ENCODE results near the gene RBMXL3. TPM values are rescaled to one million over a fixed set of nuclear protein-coding genes. Genes with fewer than 3 reads are reported as not detected.

Gene RBMXL3
- total and polyA plus RNA-seq, 10 of the 15 experiments (the other 5 are each of a cell fraction or from before 2014, with no cell fraction given): not detected

- ATAC-seq: no peak
- CTCF ChIA-PET: no interaction called here
Measured at GRCh38 chrX:115192244-115192700, 3.1 kb downstream of the RBMXL3 start.

More at GRCh38 chrX:115192244-115192700, 3.1 kb downstream of the RBMXL3 start:
- H2AFZ ChIP-seq (ENCODE audit: control insufficient read depth, low read depth, low read length): no peak overlapping the region
- SMC1A ChIA-PET (ENCODE audit: uncharacterized antibody, unreplicated experiment): no interaction called here
- POLR2A ChIA-PET: no interaction called here
- H3K36me3 ChIP-seq (ENCODE audit: control insufficient read depth in 2 of 2, insufficient read depth in 2 of 2, low read length in 1 of 2): no peaks in the 10 kb centered on the region
- TF ChIP-seq, protein P1, sequence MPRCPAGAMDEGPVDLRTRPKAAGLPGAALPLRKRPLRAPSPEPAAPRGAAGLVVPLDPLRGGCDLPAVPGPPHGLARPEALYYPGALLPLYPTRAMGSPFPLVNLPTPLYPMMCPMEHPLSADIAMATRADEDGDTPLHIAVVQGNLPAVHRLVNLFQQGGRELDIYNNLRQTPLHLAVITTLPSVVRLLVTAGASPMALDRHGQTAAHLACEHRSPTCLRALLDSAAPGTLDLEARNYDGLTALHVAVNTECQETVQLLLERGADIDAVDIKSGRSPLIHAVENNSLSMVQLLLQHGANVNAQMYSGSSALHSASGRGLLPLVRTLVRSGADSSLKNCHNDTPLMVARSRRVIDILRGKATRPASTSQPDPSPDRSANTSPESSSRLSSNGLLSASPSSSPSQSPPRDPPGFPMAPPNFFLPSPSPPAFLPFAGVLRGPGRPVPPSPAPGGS (IDR thresholded peaks at IDR 0.05; ENCODE audit: borderline replicate concordance, insufficient read depth, low read depth, low read length, poor library complexity, severe bottlenecking): no peak
- TF ChIP-seq EED (IDR thresholded peaks at IDR 0.05; ENCODE audit: low read depth) (no peak), YBX1 (IDR thresholded peaks at IDR 0.05) (no peak), SIN3A (IDR thresholded peaks at IDR 0.05; ENCODE audit: low read depth, low read length) (no peak), POLR2AphosphoS5 (IDR thresholded peaks at IDR 0.05; ENCODE audit: low read length) (no peak), ZZZ3 (IDR thresholded peaks at IDR 0.05; ENCODE audit: control insufficient read depth, insufficient read length, low read depth) (no peak), TBL1XR1 (IDR thresholded peaks at IDR 0.05; ENCODE audit: low read depth, low read length) (no peak), TCF12 (IDR thresholded peaks at IDR 0.05; ENCODE audit: low read depth, low read length) (no peak), ZNF24 (IDR thresholded peaks at IDR 0.05) (no peak), NFIC (IDR thresholded peaks at IDR 0.05; ENCODE audit: low read depth, low read length) (no peak), NFYB (IDR thresholded peaks at IDR 0.05; ENCODE audit: insufficient read depth, low read depth, low read length) (no peak), MEF2A (IDR thresholded peaks at IDR 0.05; ENCODE audit: insufficient read depth, low read depth, low read length) (no peak), SUPT20H (IDR thresholded peaks at IDR 0.05; ENCODE audit: borderline replicate concordance, control insufficient read depth, low read depth, low read length) (no peak), ETV6 (conservative IDR thresholded peaks at IDR 0.05 in 1 of 2, IDR thresholded peaks at IDR 0.05 in 1 of 2; ENCODE audit: borderline replicate concordance in 1 of 2, low read depth in 1 of 2) (no peak), IKZF1 (conservative IDR thresholded peaks at IDR 0.05) (no peak)
- no peak for DNase-seq (ENCODE audit: low read depth, low spot score)
- BruUV-seq (replicated peaks): no TSS peak
- no peaks in the 10 kb centered on the region; the same call in 2 of the 3 replicates for H3K9me3 ChIP-seq (replicated peaks; ENCODE audit: control insufficient read depth, insufficient read depth, low read length)
- RAD21 ChIA-PET (ENCODE audit: unreplicated experiment): no interaction called here
- H4K20me1 ChIP-seq (ENCODE audit: control insufficient read depth, insufficient read depth): no peaks in the 10 kb centered on the region
- no peaks in the 10 kb centered on the region for H3K79me2 ChIP-seq (ENCODE audit: control insufficient read depth, insufficient read depth, low read length)
- intact Hi-C loops (cut with micrococcal nuclease; ENCODE audit: unreplicated experiment): no loop called here
- no peak for FAIRE-seq
- no peaks in the 10 kb centered on the region for H3K4me1 ChIP-seq (ENCODE audit: control insufficient read depth, insufficient read depth, low read length)
- H3K27ac ChIP-seq (ENCODE audit: control insufficient read depth, insufficient read depth): no peak overlapping the region
- H3K9ac ChIP-seq (ENCODE audit: control insufficient read depth, insufficient read depth, low read length): no peak overlapping the region
- no peak overlapping the region for H3K4me3 ChIP-seq
- H3K27me3 ChIP-seq (replicated peaks in 1 of 2; ENCODE audit: control insufficient read depth in 2 of 2, insufficient read depth in 2 of 2, low read length in 1 of 2): no peaks in the 10 kb centered on the region
- H3K4me2 ChIP-seq (ENCODE audit: control insufficient read depth, insufficient read depth): no peak overlapping the region
- in situ Hi-C loops (cut with MboI): no loop called here
- WGBS (ENCODE audit: insufficient coverage, insufficient replicate concordance, low lambda C conversion rate, missing lambda C conversion rate): 80% methylated on average over 35 of the region's 35 CpGs

Data from GM12878 (cell line).